ENCODE results near the gene MAOA.

DNA sequence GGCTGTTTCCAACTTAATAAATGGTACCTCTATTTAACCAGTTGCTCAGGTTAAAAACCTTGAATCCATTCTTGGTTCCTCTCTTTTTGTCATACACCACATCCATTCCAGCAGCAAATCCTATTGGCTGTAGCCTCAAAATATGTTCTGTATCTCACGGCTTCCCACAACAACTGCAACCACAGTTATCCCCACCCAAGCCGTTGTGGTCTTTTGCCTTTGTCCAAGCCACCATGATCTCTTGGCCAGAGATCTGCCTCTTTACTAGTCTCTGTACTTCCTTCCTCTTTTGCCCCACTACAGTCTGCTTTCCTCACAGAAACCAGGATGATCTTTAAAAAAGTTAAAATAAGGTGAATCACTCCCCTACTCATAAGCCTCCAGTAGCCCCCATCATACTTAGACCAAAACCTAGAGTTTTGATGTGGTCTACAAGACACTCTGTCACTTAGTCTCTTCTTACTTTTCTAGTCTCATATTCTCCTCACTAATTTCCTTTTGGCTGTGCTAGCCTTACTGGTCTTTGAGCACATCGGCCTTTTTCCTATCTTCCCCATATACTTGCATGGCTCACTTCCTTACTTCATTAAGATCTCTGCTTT lies 10.3 kb downstream of the MAOA start:
- TF ChIP-seq CTCF (conservative IDR thresholded peaks at IDR 0.05; ENCODE audit: low read length) (no peak), EZH2phosphoT487 (IDR thresholded peaks at IDR 0.05; ENCODE audit: borderline replicate concordance) (no peak)

All from Loucy (cell line).